Body of pancreas (tissue), 4 donors: ENCODE measurements around the gene NTSR1.

Experiments used
- POLR2A ChIP-seq, 3 donors: fragments of 450-650 bp; IDR thresholded peaks; one replicate each; pipeline ENCODE4 v1.6.1; 2016; ENCODE audit warnings: antibody characterized with exemption in 3 of 3, mild to moderate bottlenecking in 2 of 3
- TF ChIP-seq, protein P1 (sequence below), 7 experiments: fragments of 450-650 bp in 4 of 7; fragments of 200-600 bp in 3 of 7; sonication (generic) in 3 of 7; IDR thresholded peaks; one replicate each; pipeline ENCODE4 v1.5.1; 2016 to 2019; ENCODE audit warnings: antibody characterized with exemption in 7 of 7

DNA sequence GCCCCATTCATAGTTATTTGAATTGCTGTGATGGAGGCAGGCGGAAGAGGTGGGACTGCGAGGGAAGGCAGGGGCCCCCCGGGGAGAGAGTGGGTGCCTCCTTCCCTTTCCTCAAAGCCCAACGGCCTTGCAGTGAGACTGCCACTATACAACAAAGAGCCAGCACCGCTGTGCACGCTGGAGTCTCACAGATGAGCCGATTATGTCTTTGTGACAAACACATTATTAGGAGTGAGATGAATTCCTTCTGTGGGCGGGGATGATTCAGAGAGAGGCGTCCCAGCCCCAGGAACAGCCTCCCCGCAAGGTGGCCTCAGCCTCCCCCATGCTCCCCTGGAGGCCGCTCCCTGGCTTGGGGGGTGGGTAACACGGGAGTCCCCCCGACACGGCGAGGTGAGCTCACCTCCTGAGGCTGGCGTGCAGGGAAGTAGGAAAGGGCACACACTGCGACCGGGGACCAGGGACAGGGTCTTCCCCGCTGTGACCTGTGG, 26.7 kb downstream of the NTSR1 start:
- TF ChIP-seq, protein P1, sequence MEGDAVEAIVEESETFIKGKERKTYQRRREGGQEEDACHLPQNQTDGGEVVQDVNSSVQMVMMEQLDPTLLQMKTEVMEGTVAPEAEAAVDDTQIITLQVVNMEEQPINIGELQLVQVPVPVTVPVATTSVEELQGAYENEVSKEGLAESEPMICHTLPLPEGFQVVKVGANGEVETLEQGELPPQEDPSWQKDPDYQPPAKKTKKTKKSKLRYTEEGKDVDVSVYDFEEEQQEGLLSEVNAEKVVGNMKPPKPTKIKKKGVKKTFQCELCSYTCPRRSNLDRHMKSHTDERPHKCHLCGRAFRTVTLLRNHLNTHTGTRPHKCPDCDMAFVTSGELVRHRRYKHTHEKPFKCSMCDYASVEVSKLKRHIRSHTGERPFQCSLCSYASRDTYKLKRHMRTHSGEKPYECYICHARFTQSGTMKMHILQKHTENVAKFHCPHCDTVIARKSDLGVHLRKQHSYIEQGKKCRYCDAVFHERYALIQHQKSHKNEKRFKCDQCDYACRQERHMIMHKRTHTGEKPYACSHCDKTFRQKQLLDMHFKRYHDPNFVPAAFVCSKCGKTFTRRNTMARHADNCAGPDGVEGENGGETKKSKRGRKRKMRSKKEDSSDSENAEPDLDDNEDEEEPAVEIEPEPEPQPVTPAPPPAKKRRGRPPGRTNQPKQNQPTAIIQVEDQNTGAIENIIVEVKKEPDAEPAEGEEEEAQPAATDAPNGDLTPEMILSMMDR (IDR thresholded peaks at IDR 0.05), result no peak
- TF ChIP-seq POLR2A (IDR thresholded peaks at IDR 0.05), result no peak
